ENCODE data around the gene MPRIP.
A peak's percentile ranks its signal among the peaks of the same experiment; 100 is the strongest.

Gene MPRIP

DNA sequence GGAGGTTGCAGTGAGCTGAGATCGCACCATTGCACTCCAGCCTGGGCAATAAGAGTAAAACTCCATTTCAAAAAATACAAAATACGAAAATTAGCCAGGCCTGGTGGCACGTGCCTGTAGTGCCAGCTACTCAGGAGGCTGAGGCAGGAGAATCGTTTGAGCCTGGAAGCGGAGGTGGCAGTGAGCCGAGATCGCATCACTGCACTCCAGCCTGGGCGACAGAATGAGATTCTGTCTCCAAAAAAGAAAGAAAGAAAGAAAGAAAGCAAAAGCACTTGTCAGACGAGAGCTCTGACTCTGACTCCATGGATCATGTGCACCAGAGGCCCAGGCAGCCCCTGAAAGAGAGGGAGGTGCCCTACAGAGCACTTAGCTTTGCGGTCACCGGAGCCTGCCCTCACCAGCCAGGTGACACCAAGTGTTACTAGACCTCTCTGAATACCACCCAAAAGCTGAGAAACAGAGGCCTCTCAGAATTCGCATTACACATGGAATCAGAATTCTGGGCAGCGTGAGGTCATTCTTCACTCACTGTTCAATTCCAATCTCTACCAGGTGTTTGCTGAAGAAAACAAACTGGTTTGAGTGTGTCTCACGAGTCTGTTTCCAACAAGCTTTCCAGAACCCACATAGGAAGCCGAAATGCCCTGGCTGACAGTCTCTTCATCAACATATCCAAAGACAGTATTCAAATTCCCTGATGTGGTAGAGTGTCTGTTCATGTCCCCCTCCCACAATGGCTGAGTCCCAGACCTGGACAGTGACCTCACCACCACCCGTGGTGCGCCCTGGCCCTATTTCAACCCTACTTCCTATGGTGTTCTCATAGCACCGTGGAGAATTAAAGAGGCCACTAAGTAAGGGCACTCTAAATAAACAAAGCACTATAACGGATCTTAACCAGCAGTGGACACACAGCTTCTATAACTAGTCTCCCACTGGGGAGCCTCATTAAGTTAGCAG, 193.2 kb downstream of the MPRIP start:
- ChIA-PET POLR2A (interaction anchor here (0.6 to 2.0 kb wide), 5 partner anchors 22 to 207 kb away, joined by 3 to 6 read pairs (median 3); partner anchors contain the start of gene COPS3), CTCF (interaction anchor here (0.7 to 2.3 kb wide), 6 partner anchors 9 to 238 kb away, joined by 3 to 7 read pairs (median 4); no protein-coding TSS in a partner anchor)
- DNase-seq (ENCODE audit: low read depth, low spot score) = no peak

GRCh38 chr17:17236295-17237025, 194.2 kb downstream of the MPRIP start:
- no peak for TF ChIP-seq CTCF (IDR thresholded peaks at IDR 0.05; ENCODE audit: insufficient read depth, low read length, missing control alignments)
- no peak for DNase-seq (ENCODE audit: low read depth, low spot score)
- ChIA-PET POLR2A (interaction anchor here (0.6 to 2.0 kb wide), 6 partner anchors 13 to 208 kb away, joined by 3 to 6 read pairs (median 4); partner anchors contain the start of gene COPS3), CTCF (interaction anchor here (0.7 to 2.3 kb wide), 6 partner anchors 10 to 239 kb away, joined by 3 to 7 read pairs (median 4); no protein-coding TSS in a partner anchor)
- H3K4me3 ChIP-seq (ENCODE audit: low read depth, low read length) = peak overlapping the region; percentile 99

More for the DNA sequence above, 193.2 kb downstream of the MPRIP start:
- H3K4me3 ChIP-seq (ENCODE audit: low read depth, low read length) = peak overlapping the region; percentile 99
- TF ChIP-seq CTCF (IDR thresholded peaks at IDR 0.05; ENCODE audit: insufficient read depth, low read length, missing control alignments) = no peak

DNA sequence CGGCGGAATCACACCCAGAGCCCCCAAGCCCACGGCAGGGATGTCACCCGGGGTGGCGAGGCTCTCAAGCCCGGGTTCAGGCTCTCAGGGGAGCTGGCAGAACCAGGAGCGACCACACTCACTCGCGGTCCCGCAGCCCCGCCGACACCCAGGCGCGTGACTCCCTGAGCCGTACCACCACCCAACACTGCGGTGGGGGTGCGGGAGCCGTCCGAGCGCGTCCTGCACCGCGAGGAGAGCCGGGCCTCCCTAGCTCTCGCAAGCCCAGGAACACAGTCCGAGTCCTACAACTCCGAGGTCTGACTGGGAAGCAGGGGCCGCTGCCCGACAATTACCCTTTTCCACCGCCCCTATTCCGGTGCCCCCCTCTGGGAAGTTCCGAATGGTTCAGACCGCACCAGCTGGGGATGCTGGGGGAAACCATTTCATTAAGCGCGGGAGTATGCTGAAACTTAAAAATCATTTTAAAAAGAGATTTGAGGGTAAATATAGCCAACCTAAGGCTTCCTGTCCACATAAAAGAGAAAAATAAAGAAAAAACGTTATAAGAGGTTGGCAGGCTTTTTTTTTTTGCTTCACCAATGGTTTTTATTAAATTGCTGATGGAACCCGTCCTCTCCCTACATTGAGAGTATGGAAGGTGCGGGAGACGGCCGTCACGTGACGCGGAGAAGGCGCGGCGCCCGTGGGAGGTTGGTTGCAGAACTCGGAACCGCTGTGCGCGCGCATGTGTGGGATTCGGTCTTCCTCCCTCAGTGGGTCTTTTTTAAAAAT, 195.0 kb downstream of the MPRIP start, which contains the start of gene FLCN:
FLCN (minus strand) TSS at position 143 of the 774 bp plus-strand sequence. CDS start 9,031 bp downstream, outside the sequence.
- CTCF ChIA-PET = interaction anchor here (1.7 to 2.3 kb wide), 2 partner anchors 236 to 240 kb away, joined by 4 to 7 read pairs; no protein-coding TSS in a partner anchor
- H3K4me3 ChIP-seq (ENCODE audit: low read depth, low read length) = peak within 1 kb of the TSS; percentile 99
- POLR2A ChIA-PET = interaction anchor here (1.0 to 2.0 kb wide), 5 partner anchors 14 to 195 kb away, joined by 3 to 6 read pairs (median 5); partner anchors contain the start of gene COPS3
- TF ChIP-seq CTCF (IDR thresholded peaks at IDR 0.05; ENCODE audit: insufficient read depth, low read length, missing control alignments) = no peak
- DNase-seq (ENCODE audit: low read depth, low spot score) = peak; percentile 36

- TF ChIP-seq CTCF (IDR thresholded peaks at IDR 0.05; ENCODE audit: insufficient read depth, low read length, missing control alignments) = no peak
- DNase-seq (ENCODE audit: low read depth, low spot score) = no peak
- ChIA-PET CTCF (interaction anchor here (1.7 kb wide), 1 partner anchor 14 kb away, joined by 5 read pairs; no protein-coding TSS in a partner anchor), POLR2A (no interaction called here)
- H3K4me3 ChIP-seq (ENCODE audit: low read depth, low read length) = no peak overlapping the region
These were observed 197.6 kb downstream of the MPRIP start for GRCh38 chr17:17239832-17240231.

DNA sequence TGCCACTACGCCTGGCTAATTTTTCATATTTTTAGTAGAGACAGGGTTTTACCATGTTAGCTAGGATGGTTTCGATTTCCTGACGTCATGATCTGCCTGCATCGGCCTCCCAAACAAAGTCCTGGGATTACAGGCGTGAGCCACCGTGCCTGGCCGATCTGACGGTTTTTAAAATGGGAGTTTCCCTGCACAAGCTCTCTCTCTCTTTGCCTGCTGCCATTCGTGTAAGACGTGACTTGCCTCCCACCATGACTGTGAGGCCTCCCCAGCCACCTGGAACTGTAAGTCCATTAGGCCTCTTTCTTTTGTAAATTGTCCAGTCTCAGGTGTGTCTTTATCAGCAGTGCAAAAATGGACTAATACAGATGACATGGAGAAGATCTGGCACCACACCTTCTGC, 199.4 kb downstream of the MPRIP start:
- no peak for TF ChIP-seq CTCF (IDR thresholded peaks at IDR 0.05; ENCODE audit: insufficient read depth, low read length, missing control alignments)
- no peak for DNase-seq (ENCODE audit: low read depth, low spot score)

More for the DNA sequence above, 199.4 kb downstream of the MPRIP start:
- CTCF ChIA-PET = no interaction called here
- POLR2A ChIA-PET = no interaction called here
- H3K4me3 ChIP-seq (ENCODE audit: low read depth, low read length) = no peak overlapping the region

Data from AG04449 (cell line).